ENCODE data around the gene WDR53.
"Not testable (repeated sequence)": the region's sequence is repeated elsewhere in the genome, so short reads cannot be mapped to it uniquely, and the experiment has no call there.

DNA sequence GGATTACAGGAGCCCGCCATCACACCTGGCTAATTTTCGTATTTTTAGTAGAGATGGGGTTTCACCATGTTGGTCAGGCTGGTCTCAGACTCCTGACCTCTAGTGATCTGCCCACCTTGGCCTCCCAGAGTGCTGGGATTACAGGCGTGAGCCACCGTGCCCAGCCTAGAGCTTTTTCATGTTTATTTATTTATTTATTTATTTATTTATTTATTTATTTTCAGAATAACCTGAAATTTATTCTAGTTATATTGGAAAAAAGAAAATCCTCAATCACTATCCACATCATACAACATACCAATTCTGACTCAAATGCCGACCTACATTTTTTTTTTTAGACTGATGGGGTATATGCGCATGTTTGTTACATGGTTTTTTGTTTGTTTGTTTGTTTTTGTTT, 46.9 kb upstream of the WDR53 start:
- not testable (repeated sequence) for TF ChIP-seq CTCF (IDR thresholded peaks at IDR 0.05; ENCODE audit: insufficient read depth, low read length); POLR2AphosphoS5 (IDR thresholded peaks at IDR 0.05; ENCODE audit: low read depth); SPI1 (IDR thresholded peaks at IDR 0.05; ENCODE audit: borderline replicate concordance, low read depth); GABPA (IDR thresholded peaks at IDR 0.05; ENCODE audit: low read depth); REST (IDR thresholded peaks at IDR 0.05; ENCODE audit: insufficient replicate concordance, low read depth)
